CD14-positive monocyte (primary cell): ENCODE data around the gene INTS3. TPM values are rescaled to one million over a fixed set of nuclear protein-coding genes. Genes with fewer than 3 reads are reported as not detected.
A peak's percentile ranks its signal among the peaks of the same experiment; 100 is the strongest.

Experiments
- DNase-seq, 3 donors: peaks; one replicate each; pipeline ENCODE4 v3.0.0-alpha.2; 2011 to 2022
- H2AFZ ChIP-seq: 2 replicates; pipeline ENCODE4 v1.6.0; 2012; ENCODE audit warnings: mild to moderate bottlenecking, low read depth, low read length, inconsistent platforms; ENCODE audit not compliant: insufficient read depth, poor library complexity, severe bottlenecking
- H3K27ac ChIP-seq, 2 donors: 1 replicate in 1 of 2; 2 replicates in 1 of 2; pipeline ENCODE4 v1.5.1; 2012 to 2013; ENCODE audit warnings: low read length in 2 of 2, control low read depth in 1 of 2, inconsistent platforms in 1 of 2, low read depth in 1 of 2, mild to moderate bottlenecking in 1 of 2
- H3K27me3 ChIP-seq, 2 donors: one replicate each; pipeline versions ENCODE4 v1.6.0 to v1.6.1; 2011 to 2013; ENCODE audit warnings: low read length in 2 of 2; ENCODE audit not compliant: control insufficient read depth in 2 of 2, insufficient read depth in 2 of 2
- H3K36me3 ChIP-seq, 2 donors: replicated peaks in 1 of 2; 1 replicate in 1 of 2; 2 replicates in 1 of 2; pipeline versions ENCODE4 v1.5.1 to v1.6.1; 2012 to 2013; ENCODE audit warnings: low read length in 2 of 2, control low read depth in 1 of 2, inconsistent platforms in 1 of 2, mild to moderate bottlenecking in 1 of 2; ENCODE audit not compliant: insufficient read depth in 2 of 2, control insufficient read depth in 1 of 2
- H3K4me1 ChIP-seq, 2 donors: 1 replicate in 1 of 2; 2 replicates in 1 of 2; pipeline versions ENCODE4 v1.5.1 to v1.6.1; 2012 to 2013; ENCODE audit warnings: low read length in 2 of 2, control low read depth in 1 of 2, inconsistent platforms in 1 of 2, mild to moderate bottlenecking in 1 of 2, moderate library complexity in 1 of 2; ENCODE audit not compliant: insufficient read depth in 2 of 2, control insufficient read depth in 1 of 2
- H3K4me2 ChIP-seq: replicated peaks from 2 replicates; pipeline ENCODE3; 2012; ENCODE audit warnings: low read length, moderate library complexity, mild to moderate bottlenecking; ENCODE audit not compliant: poor library complexity, severe bottlenecking; ENCODE audit errors: extremely low read depth
- H3K4me3 ChIP-seq, 3 experiments: fragments of 200-600 bp in 1 of 3; sonication (generic) in 1 of 3; replicated peaks in 1 of 3; 1 replicate in 2 of 3; 2 replicates in 1 of 3; pipeline ENCODE4 v1.5.1; 2011 to 2013; ENCODE audit warnings: low read length in 3 of 3, mild to moderate bottlenecking in 3 of 3, control low read depth in 2 of 3, low read depth in 2 of 3, inconsistent platforms in 1 of 3, moderate library complexity in 1 of 3
- H3K79me2 ChIP-seq: 2 replicates; pipeline ENCODE4 v1.6.0; 2012; ENCODE audit warnings: mild to moderate bottlenecking, control low read depth, inconsistent platforms, low read length, moderate library complexity; ENCODE audit not compliant: insufficient read depth
- H3K9ac ChIP-seq: 2 replicates; pipeline ENCODE4 v1.6.0; 2017; ENCODE audit warnings: low read length, mild to moderate bottlenecking; ENCODE audit not compliant: insufficient read depth, poor library complexity, severe bottlenecking
- H3K9me3 ChIP-seq, 2 donors: replicated peaks in 1 of 2; 1 replicate in 1 of 2; 2 replicates in 1 of 2; pipeline versions ENCODE4 v1.5.1 to v1.6.1; 2012 to 2013; ENCODE audit warnings: low read length in 2 of 2, control low read depth in 1 of 2; ENCODE audit not compliant: control insufficient read depth in 1 of 2, insufficient read depth in 1 of 2
- H4K20me1 ChIP-seq: 2 replicates; pipeline ENCODE4 v1.6.0; 2012; ENCODE audit warnings: mild to moderate bottlenecking, low read length, control low read depth, moderate library complexity; ENCODE audit not compliant: insufficient read depth
- H3K27ac Mint-ChIP-seq, 7 donors: one replicate each; pipeline ENCODE4 v1.8.0; 2020; ENCODE audit warnings: mild to moderate bottlenecking in 7 of 7, mixed read lengths in 7 of 7, moderate library complexity in 6 of 7, inconsistent platforms in 2 of 7
- H3K27me3 Mint-ChIP-seq, 3 donors: one replicate each; pipeline ENCODE4 v1.8.0; 2021 to 2022; ENCODE audit warnings: low read depth in 3 of 3, mild to moderate bottlenecking in 3 of 3, mixed read lengths in 3 of 3, moderate library complexity in 3 of 3, inconsistent platforms in 1 of 3
- H3K36me3 Mint-ChIP-seq, 2 donors: one replicate each; pipeline ENCODE4 v1.8.0; 2020; ENCODE audit warnings: mixed read lengths in 2 of 2, inconsistent platforms in 1 of 2, mild to moderate bottlenecking in 1 of 2
- H3K4me1 Mint-ChIP-seq: one replicate; pipeline ENCODE4 v1.8.0; 2020; ENCODE audit warnings: mild to moderate bottlenecking, mixed read lengths
- H3K4me3 Mint-ChIP-seq, 2 donors: one replicate each; pipeline ENCODE4 v1.8.0; 2020; ENCODE audit warnings: mild to moderate bottlenecking in 2 of 2, mixed read lengths in 2 of 2, moderate library complexity in 1 of 2
- H3K9me3 Mint-ChIP-seq, 7 donors: one replicate each; pipeline ENCODE4 v1.8.0; 2020 to 2022; ENCODE audit warnings: mixed read lengths in 7 of 7, mild to moderate bottlenecking in 6 of 7, moderate library complexity in 6 of 7, inconsistent platforms in 2 of 7
- WGBS: methylation state at CpG from one replicate; pipeline ENCODE4 v1.1.5; 2013; ENCODE audit warnings: missing lambda C conversion rate; ENCODE audit not compliant: insufficient coverage; 5-methylcytosine and 5-hydroxymethylcytosine counted together
- intact Hi-C, 2 donors: fragments of 100-400 bp; cut with micrococcal nuclease; formaldehyde crosslinking; loops; one replicate each; pipeline versions ENCODE4 v1.15.0 to v1.15.1; 2023
- polyA plus RNA-seq, 3 donors: library from polyadenylated mRNA; depleted of rRNA in 1 of 3; unstranded in 2 of 3; stranded (reverse) in 1 of 3; fragments of 300-500 nt in 2 of 3; fragments of >200 nt in 1 of 3; fragmentation: Illumina TruSeq in 2 of 3; gene quantifications; 1 replicate in 2 of 3; 2 replicates in 1 of 3; pipeline ENCODE4 v1.2.3, GENCODE V29; 2012 to 2021
- TF ChIP-seq, protein P1 (sequence below): fragments of 200-600 bp; IDR thresholded peaks from one replicate; pipeline ENCODE4 v1.8.0; 2022; ENCODE audit warnings: antibody characterized with exemption, mild to moderate bottlenecking

INTS3 gene
- polyA plus RNA-seq, 3 donors: 9.2 to 76.9 (median 15.9) TPM

DNA sequence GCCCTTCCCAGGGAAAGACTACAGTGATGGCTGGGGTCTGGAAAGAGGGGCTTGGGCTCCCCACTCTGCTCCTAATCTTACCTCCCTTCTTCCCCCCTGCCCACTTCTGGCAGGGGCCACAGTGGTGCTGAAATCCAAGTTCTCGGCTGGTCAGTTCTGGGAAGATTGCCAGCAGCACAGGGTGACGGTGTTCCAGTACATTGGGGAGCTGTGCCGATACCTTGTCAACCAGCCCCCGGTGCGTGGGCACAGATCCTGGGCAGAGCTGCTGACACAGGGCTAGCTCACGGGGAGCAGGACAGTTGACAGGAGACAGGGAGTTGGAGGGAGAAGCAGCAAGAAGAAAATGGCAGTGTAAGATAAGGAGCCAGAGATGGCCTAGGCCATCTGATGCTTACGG is 49.8 kb downstream of the INTS3 start:
- Mint-ChIP-seq H3K4me3 (peak overlapping the region; percentile 83 to 91), H3K9me3 (no peaks in the 10 kb centered on the region), H3K27me3 (peaks cover 0 to 5% (median 0%) of the 10 kb centered on the region in 3 donors), H3K36me3 (peaks cover 34 to 40% of the 10 kb centered on the region in 2 donors), H3K4me1 (peaks cover 58% of the 10 kb centered on the region), H3K27ac (peak overlapping the region in 1 of 7 donors; percentile 71)
- Histone ChIP-seq H3K9ac (no peak overlapping the region), H3K27ac (no peak overlapping the region), H3K36me3 (peaks cover 23 to 36% of the 10 kb centered on the region in 2 donors), H3K27me3 (no peaks in the 10 kb centered on the region), H2AFZ (no peak overlapping the region), H3K4me1 (peaks cover 55 to 58% of the 10 kb centered on the region in 2 donors), H3K9me3 (no peaks in the 10 kb centered on the region), H4K20me1 (peaks cover 35% of the 10 kb centered on the region), H3K4me3 (peak overlapping the region in 1 of 3 experiments; percentile 93), H3K4me2 (peak overlapping the region; percentile 96), H3K79me2 (peaks cover 25% of the 10 kb centered on the region)
- TF ChIP-seq, protein P1, sequence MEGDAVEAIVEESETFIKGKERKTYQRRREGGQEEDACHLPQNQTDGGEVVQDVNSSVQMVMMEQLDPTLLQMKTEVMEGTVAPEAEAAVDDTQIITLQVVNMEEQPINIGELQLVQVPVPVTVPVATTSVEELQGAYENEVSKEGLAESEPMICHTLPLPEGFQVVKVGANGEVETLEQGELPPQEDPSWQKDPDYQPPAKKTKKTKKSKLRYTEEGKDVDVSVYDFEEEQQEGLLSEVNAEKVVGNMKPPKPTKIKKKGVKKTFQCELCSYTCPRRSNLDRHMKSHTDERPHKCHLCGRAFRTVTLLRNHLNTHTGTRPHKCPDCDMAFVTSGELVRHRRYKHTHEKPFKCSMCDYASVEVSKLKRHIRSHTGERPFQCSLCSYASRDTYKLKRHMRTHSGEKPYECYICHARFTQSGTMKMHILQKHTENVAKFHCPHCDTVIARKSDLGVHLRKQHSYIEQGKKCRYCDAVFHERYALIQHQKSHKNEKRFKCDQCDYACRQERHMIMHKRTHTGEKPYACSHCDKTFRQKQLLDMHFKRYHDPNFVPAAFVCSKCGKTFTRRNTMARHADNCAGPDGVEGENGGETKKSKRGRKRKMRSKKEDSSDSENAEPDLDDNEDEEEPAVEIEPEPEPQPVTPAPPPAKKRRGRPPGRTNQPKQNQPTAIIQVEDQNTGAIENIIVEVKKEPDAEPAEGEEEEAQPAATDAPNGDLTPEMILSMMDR: no peak
- WGBS: 97% methylated on average over 5 of the region's 7 CpGs
- no peak for DNase-seq
- intact Hi-C loops: no loop called here

DNA sequence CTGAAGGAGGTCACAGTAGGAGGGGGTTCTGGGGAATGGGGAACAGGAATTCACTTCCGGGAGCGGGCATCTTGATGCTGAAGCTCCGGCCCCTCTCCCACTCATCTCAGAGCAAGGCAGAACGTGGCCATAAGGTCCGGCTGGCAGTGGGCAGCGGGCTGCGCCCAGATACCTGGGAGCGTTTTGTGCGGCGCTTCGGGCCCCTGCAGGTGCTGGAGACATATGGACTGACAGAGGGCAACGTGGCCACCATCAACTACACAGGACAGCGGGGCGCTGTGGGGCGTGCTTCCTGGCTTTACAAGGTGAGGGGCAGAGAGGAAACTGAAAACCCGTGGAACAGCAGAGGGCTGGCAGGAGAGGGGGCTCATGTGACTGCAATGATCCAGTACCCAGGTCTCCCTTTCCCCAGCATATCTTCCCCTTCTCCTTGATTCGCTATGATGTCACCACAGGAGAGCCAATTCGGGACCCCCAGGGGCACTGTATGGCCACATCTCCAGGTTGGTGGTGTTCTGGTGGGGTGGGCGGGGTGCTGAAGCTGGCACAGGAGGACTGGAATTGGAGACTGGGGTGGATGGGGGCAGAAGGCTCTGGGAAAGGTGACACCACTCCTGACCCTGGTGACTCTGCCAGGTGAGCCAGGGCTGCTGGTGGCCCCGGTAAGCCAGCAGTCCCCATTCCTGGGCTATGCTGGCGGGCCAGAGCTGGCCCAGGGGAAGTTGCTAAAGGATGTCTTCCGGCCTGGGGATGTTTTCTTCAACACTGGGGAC is 50.4 kb downstream of the INTS3 start:
- peak overlapping the region; percentile 96 for H3K4me2 ChIP-seq
- H3K4me3 Mint-ChIP-seq: no peak overlapping the region
- peaks cover 23 to 36% of the 10 kb centered on the region in 2 donors for H3K36me3 ChIP-seq
- peak overlapping the region in 2 of 7 donors; percentile 42 for H3K27ac Mint-ChIP-seq
- H3K79me2 ChIP-seq: peaks cover 25% of the 10 kb centered on the region
- peaks cover 0 to 5% (median 0%) of the 10 kb centered on the region in 3 donors for H3K27me3 Mint-ChIP-seq
- no peaks in the 10 kb centered on the region for H3K9me3 Mint-ChIP-seq
- no peak overlapping the region for H3K4me3 ChIP-seq
- no peaks in the 10 kb centered on the region for H3K27me3 ChIP-seq
- intact Hi-C loops: no loop called here
- peaks cover 34 to 38% of the 10 kb centered on the region in 2 donors for H3K36me3 Mint-ChIP-seq
- no peak overlapping the region for H3K9ac ChIP-seq
- DNase-seq: no peak
- H3K4me1 Mint-ChIP-seq: peaks cover 56% of the 10 kb centered on the region
- no peak overlapping the region for H3K27ac ChIP-seq
- H3K4me1 ChIP-seq: peaks cover 54 to 58% of the 10 kb centered on the region in 2 donors
- TF ChIP-seq, protein P1: no peak
- H3K9me3 ChIP-seq: no peaks in the 10 kb centered on the region
- no peak overlapping the region for H2AFZ ChIP-seq
- WGBS: 94% methylated on average over 12 of the region's 22 CpGs
- peaks cover 35% of the 10 kb centered on the region for H4K20me1 ChIP-seq
